HEK293T (cell line): ENCODE results near the gene SRD5A1.

Experiments
- BHLHE40 ChIP-seq: fragments of 450-650 bp; IDR thresholded peaks from 2 replicates; pipeline ENCODE4 v1.6.1; 2016; ENCODE audit warnings: mild to moderate bottlenecking, moderate library complexity, borderline replicate concordance
- CTBP1 ChIP-seq: fragments of 450-650 bp; IDR thresholded peaks from 2 replicates; pipeline ENCODE4 v1.6.1; 2016; ENCODE audit warnings: borderline replicate concordance
- ELF4 ChIP-seq: fragments of 450-650 bp; IDR thresholded peaks from 2 replicates; pipeline ENCODE4 v1.6.1; 2017; ENCODE audit warnings: antibody characterized with exemption
- FOXA1 ChIP-seq: fragments of 450-650 bp; IDR thresholded peaks from 2 replicates; pipeline ENCODE4 v1.6.1; 2016; ENCODE audit warnings: mild to moderate bottlenecking
- FOXK2 ChIP-seq: fragments of 450-650 bp; IDR thresholded peaks from 2 replicates; pipeline ENCODE4 v1.6.1; 2016; ENCODE audit warnings: mild to moderate bottlenecking
- FOXM1 ChIP-seq: fragments of 450-650 bp; IDR thresholded peaks from 2 replicates; pipeline ENCODE4 v1.6.1; 2017; ENCODE audit warnings: mild to moderate bottlenecking, borderline replicate concordance
- L3MBTL2 ChIP-seq: fragments of 450-650 bp; conservative IDR thresholded peaks from 2 replicates; pipeline ENCODE4 v1.6.1; 2016; ENCODE audit warnings: mild to moderate bottlenecking
- LEF1 ChIP-seq: fragments of 450-650 bp; IDR thresholded peaks from 2 replicates; pipeline ENCODE4 v1.6.1; 2017; ENCODE audit warnings: mild to moderate bottlenecking, borderline replicate concordance
- NFRKB ChIP-seq: fragments of 450-650 bp; IDR thresholded peaks from 2 replicates; pipeline ENCODE4 v1.6.1; 2016; ENCODE audit warnings: mild to moderate bottlenecking, moderate library complexity
- SP1 ChIP-seq: fragments of 450-650 bp; IDR thresholded peaks from 2 replicates; pipeline ENCODE4 v1.6.1; 2017
- SUZ12 ChIP-seq: fragments of 450-650 bp; IDR thresholded peaks from 2 replicates; pipeline ENCODE4 v1.6.1; 2016; ENCODE audit warnings: mild to moderate bottlenecking
- ZNF384 ChIP-seq: fragments of 450-650 bp; IDR thresholded peaks from 2 replicates; pipeline ENCODE4 v1.6.1; 2016

- TF ChIP-seq CTBP1 (no peak), BHLHE40 (no peak), ELF4 (no peak), SP1 (no peak), SUZ12 (no peak), L3MBTL2 (no peak), FOXA1 (no peak), ZNF384 (no peak), FOXM1 (no peak), LEF1 (no peak), FOXK2 (no peak), NFRKB (no peak)
Measured at GRCh38 chr5:6680922-6681321, 47.7 kb downstream of the SRD5A1 start.
